ENCODE results near the gene SLC44A1. TPM values are rescaled to one million over a fixed set of nuclear protein-coding genes. Genes with fewer than 3 reads are reported as not detected.
A peak's percentile ranks its signal among the peaks of the same experiment; 100 is the strongest.

SLC44A1 gene
- total and polyA plus RNA-seq, 2 of the 13 experiments (the other 11 are each of a cell fraction or from before 2014, with no cell fraction given) = 21.4 to 40.8 TPM

GRCh38 chr9:105432247-105432842 lies 187.9 kb downstream of the SLC44A1 start (continued):
- TF ChIP-seq ZNF142 (CRISPR knock-in tag; IDR thresholded peaks at IDR 0.05) (no peak), ZNF776 (CRISPR knock-in tag; IDR thresholded peaks at IDR 0.05) (no peak), NFYB (CRISPR knock-in tag; IDR thresholded peaks at IDR 0.05) (no peak), HIC2 (CRISPR knock-in tag; IDR thresholded peaks at IDR 0.05; ENCODE audit: low read depth) (0 out of 2 replicates have a peak, but pooled peaks have one; percentile 23), ZBTB44 (CRISPR knock-in tag; IDR thresholded peaks at IDR 0.05) (no peak), HOMEZ (CRISPR knock-in tag; IDR thresholded peaks at IDR 0.05; ENCODE audit: low read depth) (peak; percentile 76; the same call in 1 of the 2 replicates), ZNF329 (CRISPR knock-in tag; IDR thresholded peaks at IDR 0.05; ENCODE audit: low read depth) (no peak), ZNF234 (CRISPR knock-in tag; conservative IDR thresholded peaks at IDR 0.05) (no peak), ZNF34 (CRISPR knock-in tag; IDR thresholded peaks at IDR 0.05; ENCODE audit: borderline replicate concordance) (no peak), BRF2 (CRISPR knock-in tag; IDR thresholded peaks at IDR 0.05) (no peak), ZFP1 (CRISPR knock-in tag; IDR thresholded peaks at IDR 0.05) (no peak), ZNF777 (CRISPR knock-in tag; IDR thresholded peaks at IDR 0.05) (no peak), ZNF383 (CRISPR knock-in tag; IDR thresholded peaks at IDR 0.05; ENCODE audit: borderline replicate concordance) (no peak), GLI4 (CRISPR knock-in tag; IDR thresholded peaks at IDR 0.05; ENCODE audit: borderline replicate concordance) (no peak), TBX2 (CRISPR knock-in tag; IDR thresholded peaks at IDR 0.05; ENCODE audit: borderline replicate concordance) (0 out of 2 replicates have a peak, but pooled peaks have one; percentile 19), MED13 (CRISPR knock-in tag; IDR thresholded peaks at IDR 0.05) (no peak), ZNF124 (CRISPR knock-in tag; IDR thresholded peaks at IDR 0.05) (0 out of 2 replicates have a peak, but pooled peaks have one; percentile 30), ZNF879 (CRISPR knock-in tag; IDR thresholded peaks at IDR 0.05) (no peak)
